GM10266 (cell line): ENCODE measurements around the gene GRIN2A.

Source experiments
- DNase-seq: peaks from one replicate; pipeline ENCODE4 v3.0.0; 2012; ENCODE audit errors: extremely low spot score
- CTCF ChIP-seq: IDR thresholded peaks from 2 replicates; pipeline ENCODE4 v1.5.1; 2012; ENCODE audit warnings: mild to moderate bottlenecking, low read depth; ENCODE audit not compliant: control insufficient read depth, insufficient read depth; ENCODE audit errors: missing control alignments

The GRIN2A gene

GRCh38 chr16:9775998-9776397 lies 406.2 kb downstream of the GRIN2A start:
- no peak for TF ChIP-seq CTCF
- DNase-seq: no peak

GRCh38 chr16:9773289-9773688 lies 408.9 kb downstream of the GRIN2A start:
- no peak for TF ChIP-seq CTCF
- no peak for DNase-seq

- no peak for TF ChIP-seq CTCF
- DNase-seq: no peak
Observed at GRCh38 chr16:9772526-9773225, 409.6 kb downstream of the GRIN2A start.

GRCh38 chr16:9766891-9767290 lies 415.3 kb downstream of the GRIN2A start:
- TF ChIP-seq CTCF: no peak
- DNase-seq: no peak

- no peak for TF ChIP-seq CTCF
- DNase-seq: no peak
Observed at GRCh38 chr16:9763505-9763904, 418.7 kb downstream of the GRIN2A start.

GRCh38 chr16:9761870-9762269 lies 420.4 kb downstream of the GRIN2A start:
- DNase-seq: no peak
- no peak for TF ChIP-seq CTCF

GRCh38 chr16:9757687-9758086 lies 424.5 kb downstream of the GRIN2A start:
- no peak for TF ChIP-seq CTCF
- DNase-seq: no peak
